ENCODE data around the gene YBX2.
"Not testable (repeated sequence)": the region's sequence is repeated elsewhere in the genome, so short reads cannot be mapped to it uniquely, and the experiment has no call there.

YBX2 gene

GRCh38 chr17:7248796-7249195 lies 45.6 kb downstream of the YBX2 start:
- DNase-seq (ENCODE audit: low read depth in 1 of 2, low spot score in 1 of 2), result no peak

- DNase-seq (ENCODE audit: low read depth in 1 of 2, low spot score in 1 of 2), result no peak
Observed at GRCh38 chr17:7246779-7247178, 47.7 kb downstream of the YBX2 start.

- DNase-seq (ENCODE audit: low read depth in 1 of 2, low spot score in 1 of 2), result not testable (repeated sequence)
Observed at GRCh38 chr17:7243838-7244237, 50.6 kb downstream of the YBX2 start.

GRCh38 chr17:7243453-7243729 lies 51.0 kb downstream of the YBX2 start:
- DNase-seq (ENCODE audit: low read depth in 1 of 2, low spot score in 1 of 2), result no peak

- peak; percentile 83 to 90 for DNase-seq (ENCODE audit: low read depth in 1 of 2, low spot score in 1 of 2)
Observed at GRCh38 chr17:7242717-7243452, 51.6 kb downstream of the YBX2 start.

- peak; percentile 90 to 94 for DNase-seq (ENCODE audit: low read depth in 1 of 2, low spot score in 1 of 2)
Observed at GRCh38 chr17:7241783-7242716, 52.4 kb downstream of the YBX2 start, which contains the start of gene GABARAP. Gene GABARAP, minus strand, starts transcription at chr17:7242449. Its CDS starts 119 bp downstream, at chr17:7242330.

GRCh38 chr17:7241090-7241733 lies 53.2 kb downstream of the YBX2 start:
- no peak for DNase-seq (ENCODE audit: low read depth in 1 of 2, low spot score in 1 of 2)

- DNase-seq (ENCODE audit: low read depth in 1 of 2, low spot score in 1 of 2), result no peak
Observed at GRCh38 chr17:7240375-7240774, 54.1 kb downstream of the YBX2 start.

GRCh38 chr17:7239091-7240027 lies 55.1 kb downstream of the YBX2 start, which contains the start of gene PHF23:
Gene PHF23, minus strand, starts transcription at chr17:7239457. Its CDS starts 178 bp downstream, at chr17:7239279.
- DNase-seq (ENCODE audit: low read depth in 1 of 2, low spot score in 1 of 2), result peak; percentile 94 to 98

- DNase-seq (ENCODE audit: low read depth in 1 of 2, low spot score in 1 of 2), result no peak
Observed at GRCh38 chr17:7238420-7239090, 55.9 kb downstream of the YBX2 start.
